Jurkat, Clone E6-1 (cell line): ENCODE data around the gene DACT3.
"Not testable (repeated sequence)": the region's sequence is repeated elsewhere in the genome, so short reads cannot be mapped to it uniquely, and the experiment has no call there.

Experiments used
- DNase-seq: peaks from one replicate; pipeline ENCODE4 v3.0.0-alpha.2; 2011; ENCODE audit warnings: low read depth, low spot score
- H3K4me3 ChIP-seq: 2 replicates; pipeline ENCODE4 v1.5.1; 2011; ENCODE audit warnings: mild to moderate bottlenecking, low read length, control low read depth, moderate library complexity

Gene DACT3

GRCh38 chr19:46635920-46636761, 24.8 kb downstream of the DACT3 start, which contains the start of gene GNG8:
Gene GNG8, minus strand, starts transcription at chr19:46636202. Its CDS starts 1,520 bp downstream, at chr19:46634682.
- DNase-seq, result no peak
- no peak within 1 kb of the TSS for H3K4me3 ChIP-seq

GRCh38 chr19:46634656-46635218, 26.2 kb downstream of the DACT3 start:
- H3K4me3 ChIP-seq, result peak overlapping the region; percentile 29
- DNase-seq, result no peak

GRCh38 chr19:46634045-46634655, 26.8 kb downstream of the DACT3 start:
- peak; percentile 80 for DNase-seq
- H3K4me3 ChIP-seq, result peak overlapping the region; percentile 38

DNA sequence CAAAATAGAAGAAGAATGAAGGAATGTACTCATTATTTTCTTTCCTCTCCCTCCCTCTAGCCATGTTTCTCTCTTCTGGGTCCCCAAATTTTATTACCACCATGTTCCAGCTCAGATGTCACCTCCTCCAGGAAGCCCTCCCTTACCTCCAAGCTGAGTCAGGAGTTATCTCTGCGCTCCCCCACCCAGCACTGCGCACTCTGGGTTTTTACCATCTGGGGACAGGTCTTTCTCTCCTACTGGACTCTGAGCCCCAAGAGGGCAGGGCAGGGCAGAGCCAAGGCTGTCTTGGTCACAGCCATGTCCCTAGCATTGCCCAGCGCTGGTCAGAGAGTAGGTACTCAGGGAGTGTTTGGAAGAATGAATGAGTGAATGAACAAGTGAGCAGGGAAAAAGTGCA, 27.9 kb downstream of the DACT3 start:
- no peak overlapping the region for H3K4me3 ChIP-seq
- DNase-seq, result no peak

DNA sequence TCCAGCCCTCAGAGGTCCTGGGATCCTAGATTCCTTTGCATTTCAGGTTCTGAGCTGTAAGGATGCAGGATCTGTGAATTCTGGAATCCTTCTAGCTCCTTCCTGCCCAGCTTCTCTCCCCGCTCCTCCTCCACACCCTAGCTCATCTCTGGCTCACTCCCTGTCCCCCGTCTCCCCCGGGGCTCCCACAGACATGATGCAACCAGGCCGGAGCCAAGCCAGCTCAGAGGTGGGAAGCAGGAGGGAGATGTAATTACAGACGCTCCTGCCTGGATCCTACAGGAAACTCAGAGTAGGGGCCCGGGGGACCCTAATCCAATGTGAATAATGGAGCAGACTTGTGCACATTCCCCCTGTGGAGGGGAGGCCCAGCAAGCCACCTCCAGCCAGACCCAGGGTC, 29.5 kb downstream of the DACT3 start:
- no peak for DNase-seq
- no peak overlapping the region for H3K4me3 ChIP-seq

- DNase-seq, result no peak
- no peak overlapping the region for H3K4me3 ChIP-seq
Measured at GRCh38 chr19:46630586-46631205, 30.3 kb downstream of the DACT3 start.

- H3K4me3 ChIP-seq, result no peak overlapping the region
- no peak for DNase-seq
Measured at GRCh38 chr19:46629546-46630025, 31.4 kb downstream of the DACT3 start.

DNA sequence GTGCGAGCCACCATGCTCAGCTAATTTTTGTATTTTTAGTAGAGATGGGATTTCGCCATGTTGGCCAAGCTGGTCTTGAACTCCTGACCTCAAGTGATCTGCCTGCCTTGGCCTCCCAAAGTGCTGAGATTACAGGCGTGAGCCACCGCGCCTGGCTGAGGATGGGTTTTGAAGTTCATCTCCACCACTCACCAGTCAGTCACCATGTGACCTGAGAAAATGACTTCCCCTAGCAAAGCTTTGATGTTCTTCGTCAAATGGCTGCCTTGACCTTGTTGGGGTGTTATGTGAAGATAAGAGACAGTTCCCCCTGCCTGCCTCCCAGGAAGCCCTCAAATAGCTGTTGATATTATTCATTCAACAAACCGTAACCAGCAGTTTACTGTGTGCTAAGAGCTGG, 32.0 kb downstream of the DACT3 start:
- DNase-seq, H3K4me3 ChIP-seq: not testable (repeated sequence)

DNA sequence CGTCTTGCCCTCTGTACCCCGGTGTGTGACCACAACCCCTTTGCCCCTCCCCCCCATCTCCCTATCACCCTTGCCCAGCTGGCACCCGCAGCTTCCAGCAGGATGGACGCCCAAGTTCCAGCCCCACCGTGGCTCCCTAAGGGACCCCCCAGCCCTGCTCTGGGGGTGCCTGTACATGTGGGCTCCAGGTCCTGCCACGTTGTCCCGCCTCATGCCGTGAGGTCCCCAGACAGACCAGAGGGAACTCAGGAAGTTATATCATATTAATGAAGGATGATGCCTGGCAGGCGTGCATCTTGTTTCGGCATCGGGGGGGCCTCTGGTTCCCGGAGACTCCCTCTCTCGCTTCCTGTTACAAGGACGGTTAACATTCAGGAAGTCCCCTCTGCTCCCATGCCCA, 34.5 kb downstream of the DACT3 start:
- no peak overlapping the region for H3K4me3 ChIP-seq
- no peak for DNase-seq

- DNase-seq, result no peak
- no peak overlapping the region for H3K4me3 ChIP-seq
Measured at GRCh38 chr19:46625731-46626130, 35.3 kb downstream of the DACT3 start.

DNA sequence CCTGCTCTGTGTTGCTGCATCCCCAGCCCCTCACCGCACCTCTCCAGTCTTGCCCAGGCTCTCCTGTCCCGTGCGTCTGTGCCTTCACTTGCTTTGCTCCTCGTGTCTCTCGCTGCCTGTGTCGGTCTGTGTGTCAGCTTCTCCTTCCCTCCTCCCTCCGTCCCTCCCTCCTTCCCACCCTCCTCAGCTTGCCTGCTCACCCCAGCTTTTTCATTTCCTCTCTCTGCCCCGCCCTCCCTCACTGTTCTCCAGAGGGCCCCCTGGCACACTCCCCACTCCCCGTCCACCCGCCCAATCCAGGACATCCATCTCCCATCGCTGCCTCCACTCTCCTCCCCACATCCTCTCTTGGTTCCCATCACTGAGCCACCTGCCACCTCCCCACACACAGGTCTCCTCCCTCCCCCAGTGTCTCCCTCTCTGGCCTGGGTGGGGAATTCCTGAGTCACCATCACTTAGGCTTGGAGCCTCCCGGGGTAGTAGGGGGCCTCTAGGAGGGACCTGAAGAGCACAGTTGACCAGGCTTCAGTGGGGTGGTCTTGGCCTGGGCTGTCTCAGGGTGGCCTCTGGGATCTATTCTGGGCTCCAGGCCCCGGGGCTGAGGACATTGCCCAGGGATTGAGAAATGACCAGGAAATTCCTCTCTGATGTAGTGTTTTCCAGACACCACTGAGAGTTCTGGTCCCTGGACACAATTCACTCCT, 35.9 kb downstream of the DACT3 start, which contains the start of gene PTGIR:
TSS of gene PTGIR (minus strand) at position 132 of the 704 bp plus-strand sequence. CDS start 864 bp downstream, outside the sequence.
- no peak for DNase-seq
- H3K4me3 ChIP-seq, result 0 out of 2 replicates have a peak within 1 kb of the TSS, but pooled peaks have one; percentile 3

- H3K4me3 ChIP-seq, result no peak overlapping the region
- DNase-seq, result no peak
Measured at GRCh38 chr19:46623915-46624502, 37.0 kb downstream of the DACT3 start.

GRCh38 chr19:46622118-46622446, 38.9 kb downstream of the DACT3 start:
- no peak for DNase-seq
- H3K4me3 ChIP-seq, result no peak overlapping the region

DNA sequence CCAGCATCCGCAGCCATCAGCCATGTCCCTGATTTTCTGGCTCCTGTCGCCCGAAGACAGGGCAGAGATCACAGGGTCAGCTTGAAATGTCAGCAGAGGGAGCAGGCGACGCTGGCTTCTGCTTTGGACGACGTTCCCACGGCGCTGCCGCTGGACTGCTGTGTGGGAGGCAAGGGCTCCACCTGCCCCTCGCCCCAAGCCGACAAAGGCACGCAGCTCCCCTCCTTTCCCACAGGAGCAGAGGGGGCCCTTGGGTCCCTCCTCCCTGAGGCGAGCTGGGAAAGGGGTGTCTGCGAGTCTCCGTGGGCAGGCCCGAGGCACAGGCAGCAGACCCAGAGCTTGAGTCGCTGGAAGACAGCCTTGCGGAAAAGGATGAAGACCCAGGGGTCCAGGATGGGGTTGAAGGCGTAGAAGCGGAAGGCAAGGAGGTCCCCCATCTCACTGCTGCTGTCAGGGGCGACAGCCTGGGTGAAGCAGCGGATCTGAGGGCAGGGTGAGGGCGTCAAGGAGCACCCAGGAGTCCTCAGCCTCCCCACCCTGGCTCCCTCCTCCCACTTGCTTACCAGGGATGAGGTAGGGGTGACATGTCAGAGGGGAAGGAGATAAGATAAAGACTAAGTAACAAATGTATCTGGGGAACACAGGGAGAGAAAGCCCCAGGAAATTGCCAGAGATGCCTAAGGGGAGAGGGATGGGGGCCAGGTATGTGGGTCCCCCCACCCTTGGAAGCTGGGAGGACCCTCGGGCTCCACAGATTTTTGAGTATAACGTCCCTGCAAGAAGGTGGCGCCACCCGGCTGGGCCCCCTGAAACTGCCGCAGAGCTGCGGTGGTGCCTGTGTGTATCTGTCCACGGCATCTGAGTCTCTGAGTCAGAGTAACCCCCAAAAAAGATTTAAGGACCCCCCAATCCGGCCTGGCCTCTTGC, 39.5 kb downstream of the DACT3 start:
- DNase-seq, result no peak
- no peak overlapping the region for H3K4me3 ChIP-seq

GRCh38 chr19:46620716-46621115, 40.3 kb downstream of the DACT3 start:
- H3K4me3 ChIP-seq, result no peak overlapping the region
- DNase-seq, result no peak

GRCh38 chr19:46620267-46620666, 40.7 kb downstream of the DACT3 start:
- no peak for DNase-seq
- H3K4me3 ChIP-seq, result no peak overlapping the region

DNA sequence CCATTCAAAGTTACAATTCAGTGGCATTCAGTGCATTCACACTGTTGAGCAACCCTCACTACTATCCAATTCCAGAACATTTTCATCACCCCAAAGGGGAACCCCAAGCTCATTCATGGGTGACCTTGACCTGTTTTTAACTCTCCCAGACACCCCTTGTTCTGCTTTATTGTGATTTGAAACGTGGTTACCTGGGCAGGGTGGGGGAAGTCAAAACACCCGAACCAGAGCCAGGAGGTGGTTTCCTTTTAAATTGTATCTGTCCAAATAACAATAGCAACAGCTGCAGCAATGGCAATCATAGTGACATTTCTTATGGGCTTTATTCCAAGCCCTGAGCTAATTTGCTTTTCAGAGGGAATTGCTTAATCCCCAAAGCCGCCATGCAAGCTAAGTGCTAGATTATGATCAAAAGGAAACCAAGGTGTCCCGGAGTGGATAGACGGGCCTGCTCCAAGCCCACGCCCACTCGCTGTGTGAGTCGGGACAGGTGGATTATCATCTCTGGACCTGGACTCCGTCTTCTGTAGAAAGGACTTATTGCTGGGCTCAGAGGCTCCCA, 42.2 kb downstream of the DACT3 start:
- H3K4me3 ChIP-seq, result no peak overlapping the region
- DNase-seq, result no peak
